HCT116 (cell line): ENCODE measurements around the gene GEMIN7. TPM values are rescaled to one million over a fixed set of nuclear protein-coding genes. Genes with fewer than 3 reads are reported as not detected.

Experiments used
- ATAC-seq: fragments of 200-7000 bp; cut with Tn5 transposase; 2 replicates; pipeline ENCODE4 v1.9.1; 2020; ENCODE audit warnings: mild to moderate bottlenecking, moderate library complexity
- BruUV-seq: library from RNA; stranded (reverse); fragments of 400-500 nt; replicated peaks from 2 replicates; lab custom pipeline; 2021; lab: Mats Ljungman, UMichigan
- CTCF ChIA-PET: fragments of 300-600 bp; sonication (Branson Sonifier 250); formaldehyde crosslinking; loops from one replicate; lab custom pipeline; 2021; ENCODE audit warnings: antibody characterized with exemption; lab: Charles Lee
- POLR2A ChIA-PET: fragments of 300-600, 350-600 bp; sonication (Branson Sonifier 250); formaldehyde crosslinking; loops from one replicate; lab custom pipeline; 2021; ENCODE audit warnings: antibody characterized with exemption; lab: Charles Lee
- RAD21 ChIA-PET, 2 experiments: fragments of 300-600 bp; sonication (Branson Sonifier 250); formaldehyde crosslinking; loops; one replicate each; lab custom pipeline; 2023; ENCODE audit warnings: low total read pairs in 2 of 2; ENCODE audit not compliant: uncharacterized antibody in 2 of 2, unreplicated experiment in 2 of 2, low non-redundant PET in 1 of 2; lab: Charles Lee
- DNase-seq: peaks from one replicate; pipeline ENCODE4 v3.0.0-alpha.2; 2010; ENCODE audit warnings: low read depth, low spot score
- H2AFZ ChIP-seq: fragments of 200-600 bp; shearing (Covaris generic), sonication (generic); 2 replicates; pipeline ENCODE4 v1.6.1; 2017; ENCODE audit warnings: low read depth, mixed run types, mixed read lengths, antibody characterized with exemption, low read length; ENCODE audit not compliant: poor library complexity, severe bottlenecking
- H3K27ac ChIP-seq: 2 replicates; pipeline ENCODE4 v1.5.1; 2012; ENCODE audit warnings: low read depth, low read length
- H3K27me3 ChIP-seq: fragments of 200-600 bp; sonication (generic); 2 replicates; pipeline ENCODE4 v1.6.1; 2016; ENCODE audit warnings: mixed run types, low read length, mixed read lengths; ENCODE audit not compliant: insufficient read depth
- H3K36me3 ChIP-seq, 2 experiments: fragments of 200-500 bp in 1 of 2; fragments of 200-600 bp in 1 of 2; sonication (Bioruptor generic) in 1 of 2; sonication (generic) in 1 of 2; 2 replicates each; pipeline versions ENCODE4 v1.5.1 to v1.6.1; 2014 to 2016; ENCODE audit warnings: low read length in 2 of 2, inconsistent platforms in 1 of 2, mixed read lengths in 1 of 2, mixed run types in 1 of 2; ENCODE audit not compliant: insufficient read depth in 2 of 2, control insufficient read depth in 1 of 2
- H3K4me1 ChIP-seq, 2 experiments: fragments of 200-600 bp in 1 of 2; sonication (generic) in 1 of 2; 2 replicates each; pipeline versions ENCODE4 v1.5.1 to v1.6.1; 2012 to 2017; ENCODE audit warnings: low read length in 2 of 2, inconsistent platforms in 1 of 2, mild to moderate bottlenecking in 1 of 2, mixed read lengths in 1 of 2, mixed run types in 1 of 2, moderate library complexity in 1 of 2; ENCODE audit not compliant: insufficient read depth in 2 of 2, control insufficient read depth in 1 of 2
- H3K4me2 ChIP-seq: fragments of 200-600 bp; sonication (generic); 2 replicates; pipeline ENCODE4 v1.6.1; 2017; ENCODE audit warnings: mixed run types, low read length, mixed read lengths
- H3K4me3 ChIP-seq, 2 experiments: fragments of 200-600 bp in 1 of 2; sonication (generic) in 1 of 2; replicated peaks in 1 of 2; 2 replicates each; pipeline ENCODE4 v1.5.1; 2011 to 2016; ENCODE audit warnings: low read length in 2 of 2, control low read depth in 1 of 2, low read depth in 1 of 2, mild to moderate bottlenecking in 1 of 2, mixed read lengths in 1 of 2, mixed run types in 1 of 2
- H3K79me2 ChIP-seq: fragments of 200-600 bp; sonication (generic); 2 replicates; pipeline ENCODE4 v1.6.1; 2017; ENCODE audit warnings: mild to moderate bottlenecking, mixed run types, low read length, moderate library complexity, mixed read lengths; ENCODE audit not compliant: insufficient read depth
- H3K9ac ChIP-seq: fragments of 200-600 bp; sonication (generic); 2 replicates; pipeline ENCODE4 v1.6.1; 2016; ENCODE audit warnings: low read length, mixed read lengths
- H3K9me2 ChIP-seq: fragments of 200-600 bp; sonication (generic), shearing (Covaris generic); 2 replicates; pipeline ENCODE4 v1.6.1; 2017; ENCODE audit warnings: mixed run types, mild to moderate bottlenecking, moderate library complexity; ENCODE audit not compliant: insufficient read depth
- H3K9me3 ChIP-seq, 2 experiments: fragments of 200-500 bp in 1 of 2; fragments of 200-600 bp in 1 of 2; sonication (Bioruptor generic) in 1 of 2; sonication (generic) in 1 of 2; 2 replicates each; pipeline ENCODE4 v1.6.1; 2014 to 2017; ENCODE audit warnings: low read length in 2 of 2, mixed read lengths in 2 of 2, inconsistent platforms in 1 of 2, low read depth in 1 of 2, mild to moderate bottlenecking in 1 of 2, mixed run types in 1 of 2, moderate library complexity in 1 of 2; ENCODE audit not compliant: control insufficient read depth in 1 of 2, insufficient read depth in 1 of 2
- H4K20me1 ChIP-seq: fragments of 200-600 bp; sonication (generic), shearing (Covaris generic); 2 replicates; pipeline ENCODE4 v1.6.1; 2017; ENCODE audit warnings: mixed run types, mild to moderate bottlenecking, moderate library complexity; ENCODE audit not compliant: insufficient read depth
- ATF3 ChIP-seq: IDR thresholded peaks from 2 replicates; pipeline ENCODE4 v1.6.1; 2012
- CBX3 ChIP-seq: IDR thresholded peaks from 2 replicates; pipeline ENCODE4 v1.6.1; 2012; ENCODE audit warnings: low read depth
- CEBPB ChIP-seq: IDR thresholded peaks from 2 replicates; pipeline ENCODE4 v1.6.1; 2012; ENCODE audit warnings: low read depth
- EGR1 ChIP-seq: IDR thresholded peaks from 2 replicates; pipeline ENCODE4 v1.6.1; 2012; ENCODE audit warnings: low read depth
- ELF1 ChIP-seq: IDR thresholded peaks from 2 replicates; pipeline ENCODE4 v1.6.1; 2012; ENCODE audit warnings: low read depth, borderline replicate concordance
- EZH2 ChIP-seq: fragments of 200-600 bp; sonication (generic); IDR thresholded peaks from 2 replicates; pipeline ENCODE4 v1.6.1; 2017; ENCODE audit warnings: antibody characterized with exemption, mixed run types
- EZH2phosphoT487 ChIP-seq: fragments of 200-600 bp; IDR thresholded peaks from 2 replicates; pipeline ENCODE4 v1.6.1; 2018; ENCODE audit warnings: antibody characterized with exemption, borderline replicate concordance
- POLR2AphosphoS5 ChIP-seq: IDR thresholded peaks from 2 replicates; pipeline ENCODE4 v1.6.1; 2011; ENCODE audit warnings: mild to moderate bottlenecking, low read depth, low read length, moderate library complexity
- RAD21 ChIP-seq: IDR thresholded peaks from 2 replicates; pipeline ENCODE4 v1.6.1; 2012; ENCODE audit warnings: low read depth, mild to moderate bottlenecking
- SIN3A ChIP-seq: IDR thresholded peaks from 2 replicates; pipeline ENCODE4 v1.6.1; 2012; ENCODE audit warnings: low read depth
- SP1 ChIP-seq: IDR thresholded peaks from 2 replicates; pipeline ENCODE4 v1.6.1; 2012; ENCODE audit warnings: low read depth
- SRF ChIP-seq: IDR thresholded peaks from 2 replicates; pipeline ENCODE4 v1.6.1; 2012; ENCODE audit warnings: low read depth
- ZBTB33 ChIP-seq: IDR thresholded peaks from 2 replicates; pipeline ENCODE4 v1.6.1; 2011; ENCODE audit warnings: mild to moderate bottlenecking, low read length, moderate library complexity; ENCODE audit not compliant: insufficient replicate concordance; ENCODE audit errors: extremely low read depth
- intact Hi-C: fragments of 100-400 bp; cut with micrococcal nuclease; formaldehyde crosslinking; loops from 2 replicates; pipeline ENCODE4 v1.10.0; 2022
- total RNA-seq: library from RNA; stranded (reverse); gene quantifications from one replicate; pipeline ENCODE4 v1.2.1, GENCODE V29; 2021; ENCODE audit not compliant: unreplicated experiment

GEMIN7 gene
- total RNA-seq, 1 experiment from 2014 or later, result 35.4 TPM

GRCh38 chr19:45115809-45116615, 37.0 kb downstream of the GEMIN7 start:
- Histone ChIP-seq H3K9me3 (no peaks in the 10 kb centered on the region), H3K4me2 (no peak overlapping the region), H4K20me1 (no peaks in the 10 kb centered on the region), H2AFZ (no peak overlapping the region)
- no peak for DNase-seq
- intact Hi-C loops, result no loop called here
- no TSS peak for BruUV-seq
- TF ChIP-seq SRF (no peak), EGR1 (no peak), EZH2 (no peak), ATF3 (no peak), EZH2phosphoT487 (no peak), ZBTB33 (no peak), ELF1 (no peak), CEBPB (no peak), SP1 (no peak), CBX3 (no peak), RAD21 (no peak), SIN3A (no peak), POLR2AphosphoS5 (no peak)
- TF ChIP-seq, all 23 proteins: peak for 0
- peaks cover 4 to 9% of the 10 kb centered on the region in 2 experiments; a peak in 1 of 4 replicates for H3K4me1 ChIP-seq
- H3K4me3 ChIP-seq, result no peak overlapping the region
- POLR2A ChIA-PET, result no interaction called here
- H3K27me3 ChIP-seq, result no peaks in the 10 kb centered on the region
- CTCF ChIA-PET, result no interaction called here
- H3K9ac ChIP-seq, result no peak overlapping the region
- peaks cover 86% of the 10 kb centered on the region for H3K79me2 ChIP-seq
- no peaks in the 10 kb centered on the region for H3K36me3 ChIP-seq
- ATAC-seq, result no peak
- RAD21 ChIA-PET, result no interaction called here
- H3K27ac ChIP-seq, result no peak overlapping the region
- no peaks in the 10 kb centered on the region for H3K9me2 ChIP-seq
